ENCODE data around the gene FRY. TPM values are rescaled to one million over a fixed set of nuclear protein-coding genes. Genes with fewer than 3 reads are reported as not detected.
"Not testable (repeated sequence)": the region's sequence is repeated elsewhere in the genome, so short reads cannot be mapped to it uniquely, and the experiment has no call there.

Gene FRY
- total and polyA plus RNA-seq, 4 experiments from 2014 or later = 2.3 to 19.2 (median 11.8) TPM

GRCh38 chr13:31987535-31988170, 43.9 kb upstream of the FRY start:
- no peak for DNase-seq
- intact Hi-C loops (cut with micrococcal nuclease) = no loop called here
- H3K4me3 Mint-ChIP-seq = no peak overlapping the region
- H3K4me1 Mint-ChIP-seq = peaks cover 0 to 6% (median under 1%) of the 10 kb centered on the region in 4 donors
- no peaks in the 10 kb centered on the region for H3K9me3 ChIP-seq (ENCODE audit: control insufficient read depth in 1 of 2, low read length in 2 of 2)
- no peaks in the 10 kb centered on the region for H3K27me3 ChIP-seq (ENCODE audit: insufficient read depth, low read length)
- H3K36me3 Mint-ChIP-seq = peaks cover 3 to 8% of the 10 kb centered on the region in 2 donors
- H3K36me3 ChIP-seq (ENCODE audit: insufficient read depth, low read length) = no peaks in the 10 kb centered on the region
- peak overlapping the region in 2 of 7 donors; percentile 1 to 24 for H3K27ac Mint-ChIP-seq
- ChIA-PET POLR2A (ENCODE audit: partially characterized antibody) (no interaction called here), CTCF (ENCODE audit: partially characterized antibody) (interaction anchor here (1.0 to 3.4 kb wide), 3 partner anchors 40 to 300 kb away, joined by 3 to 11 read pairs (median 3); no protein-coding TSS in a partner anchor)
- no peak overlapping the region for H3K4me3 ChIP-seq (ENCODE audit: low read length in 2 of 2)
- H3K27me3 Mint-ChIP-seq = peaks cover 0 to 2% of the 10 kb centered on the region in 2 donors
- H3K4me1 ChIP-seq (ENCODE audit: insufficient read depth, low read length) = no peaks in the 10 kb centered on the region
- peaks cover 0 to 3% (median 0%) of the 10 kb centered on the region in 8 donors for H3K9me3 Mint-ChIP-seq
- no peak overlapping the region for H3K27ac ChIP-seq (ENCODE audit: low read depth, low read length)

DNA sequence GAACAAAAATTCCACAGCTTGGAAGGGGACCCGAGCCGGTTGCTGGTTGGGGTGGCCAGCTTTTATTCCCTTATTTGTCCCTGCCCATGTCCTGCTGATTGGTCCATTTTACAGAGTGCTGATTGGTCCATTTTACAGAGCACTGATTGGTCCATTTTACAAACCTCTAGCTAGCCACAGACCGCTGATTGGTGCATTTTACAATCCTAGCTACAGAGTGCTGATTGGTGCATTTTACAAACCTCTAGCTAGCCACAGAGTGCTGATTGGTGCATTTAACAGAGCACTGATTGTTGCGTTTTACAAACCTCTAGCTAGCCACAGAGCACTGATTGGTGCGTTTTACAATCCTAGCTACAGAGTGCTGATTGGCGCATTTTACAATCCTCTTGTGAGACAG, 37.2 kb upstream of the FRY start:
- H3K9me3 Mint-ChIP-seq; H3K4me3 Mint-ChIP-seq; H3K27me3 ChIP-seq (ENCODE audit: insufficient read depth, low read length); H3K36me3 Mint-ChIP-seq; POLR2A ChIA-PET (ENCODE audit: partially characterized antibody); H3K4me1 ChIP-seq (ENCODE audit: insufficient read depth, low read length); H3K4me1 Mint-ChIP-seq; H3K27ac ChIP-seq (ENCODE audit: low read depth, low read length); H3K4me3 ChIP-seq (ENCODE audit: low read length in 2 of 2); CTCF ChIA-PET (ENCODE audit: partially characterized antibody); H3K27ac Mint-ChIP-seq; DNase-seq; H3K9me3 ChIP-seq (ENCODE audit: control insufficient read depth in 1 of 2, low read length in 2 of 2); H3K36me3 ChIP-seq (ENCODE audit: insufficient read depth, low read length); intact Hi-C loops (cut with micrococcal nuclease); H3K27me3 Mint-ChIP-seq: not testable (repeated sequence)

DNA sequence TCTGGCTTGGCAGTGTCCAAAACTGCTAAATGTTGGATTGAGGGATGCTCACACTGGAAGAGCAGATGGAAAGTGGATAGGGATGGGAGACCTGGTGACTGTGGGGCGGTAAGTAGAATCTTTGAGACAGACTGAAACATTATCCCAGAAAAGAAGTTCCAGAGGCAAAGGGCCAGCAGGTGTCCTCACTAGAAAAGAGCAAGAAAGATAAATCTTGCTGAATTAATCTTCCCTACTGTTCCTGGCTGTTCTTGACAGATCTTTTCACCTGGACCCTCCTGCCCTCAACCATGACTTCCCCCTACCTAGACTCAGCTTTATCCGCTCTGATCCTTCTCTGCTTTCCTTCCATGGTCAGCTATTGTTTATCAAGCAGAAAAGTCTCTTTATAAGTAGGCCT, 35.0 kb upstream of the FRY start:
- no peaks in the 10 kb centered on the region for H3K27me3 Mint-ChIP-seq
- peaks cover 0 to 1% (median 0%) of the 10 kb centered on the region in 4 donors for H3K4me1 Mint-ChIP-seq
- Histone ChIP-seq H3K27me3 (ENCODE audit: insufficient read depth, low read length) (no peaks in the 10 kb centered on the region), H3K27ac (ENCODE audit: low read depth, low read length) (no peak overlapping the region), H3K9me3 (ENCODE audit: control insufficient read depth in 1 of 2, low read length in 2 of 2) (no peaks in the 10 kb centered on the region), H3K4me3 (ENCODE audit: low read length in 2 of 2) (no peak overlapping the region), H3K36me3 (ENCODE audit: insufficient read depth, low read length) (no peaks in the 10 kb centered on the region), H3K4me1 (ENCODE audit: insufficient read depth, low read length) (no peaks in the 10 kb centered on the region)
- peaks cover 0 to 8% of the 10 kb centered on the region in 2 donors for H3K36me3 Mint-ChIP-seq
- ChIA-PET POLR2A (ENCODE audit: partially characterized antibody) (no interaction called here), CTCF (ENCODE audit: partially characterized antibody) (interaction anchor here (0.7 kb wide), 1 partner anchor 30 kb away, joined by 3 read pairs; no protein-coding TSS in a partner anchor)
- no peak for DNase-seq
- intact Hi-C loops (cut with micrococcal nuclease) = no loop called here
- H3K4me3 Mint-ChIP-seq = no peak overlapping the region
- H3K9me3 Mint-ChIP-seq = peaks cover 0 to 3% (median 0%) of the 10 kb centered on the region in 8 donors
- peak overlapping the region in 1 of 7 donors; percentile 37 for H3K27ac Mint-ChIP-seq

GRCh38 chr13:31997641-31998040, 33.9 kb upstream of the FRY start:
- ChIA-PET POLR2A (ENCODE audit: partially characterized antibody) (no interaction called here), CTCF (ENCODE audit: partially characterized antibody) (interaction anchor here (0.8 kb wide), 1 partner anchor 9 kb away, joined by 3 read pairs; no protein-coding TSS in a partner anchor)
- Mint-ChIP-seq H3K4me1 (no peaks in the 10 kb centered on the region), H3K9me3 (peaks cover 0 to 3% (median 0%) of the 10 kb centered on the region in 8 donors), H3K27me3 (no peaks in the 10 kb centered on the region), H3K4me3 (no peak overlapping the region), H3K27ac (no peak overlapping the region), H3K36me3 (peaks cover 0 to 8% of the 10 kb centered on the region in 2 donors)
- intact Hi-C loops (cut with micrococcal nuclease) = no loop called here
- Histone ChIP-seq H3K27me3 (ENCODE audit: insufficient read depth, low read length) (no peaks in the 10 kb centered on the region), H3K4me1 (ENCODE audit: insufficient read depth, low read length) (no peaks in the 10 kb centered on the region), H3K9me3 (ENCODE audit: control insufficient read depth in 1 of 2, low read length in 2 of 2) (no peaks in the 10 kb centered on the region), H3K27ac (ENCODE audit: low read depth, low read length) (no peak overlapping the region), H3K36me3 (ENCODE audit: insufficient read depth, low read length) (no peaks in the 10 kb centered on the region), H3K4me3 (ENCODE audit: low read length in 2 of 2) (no peak overlapping the region)
- no peak for DNase-seq

DNA sequence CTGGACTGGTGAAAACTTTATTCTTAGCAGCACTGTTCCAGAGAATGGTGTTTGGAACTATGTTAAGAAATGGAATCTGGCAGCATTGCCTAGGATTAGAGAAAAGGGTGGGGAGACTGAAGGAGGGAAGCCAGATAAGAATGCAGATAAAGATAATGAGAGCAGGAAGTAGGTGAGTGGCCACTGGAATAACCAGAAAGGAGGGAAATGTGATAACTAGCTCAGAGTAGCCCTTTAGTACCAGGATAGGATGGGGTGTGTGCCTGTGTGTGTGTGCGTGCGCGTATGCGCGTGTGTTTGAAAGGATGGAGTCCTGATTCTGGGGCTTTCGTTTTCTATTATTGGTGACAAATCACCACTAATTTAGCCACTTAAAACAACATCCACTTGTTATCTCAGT, 33.4 kb upstream of the FRY start:
- H3K4me1 ChIP-seq (ENCODE audit: insufficient read depth, low read length) = no peaks in the 10 kb centered on the region
- intact Hi-C loops (cut with micrococcal nuclease) = no loop called here
- Mint-ChIP-seq H3K36me3 (peaks cover 0 to 5% of the 10 kb centered on the region in 2 donors), H3K4me3 (no peak overlapping the region), H3K27ac (peak overlapping the region in 1 of 7 donors; percentile 3), H3K9me3 (peaks cover 0 to 3% (median 0%) of the 10 kb centered on the region in 8 donors), H3K4me1 (no peaks in the 10 kb centered on the region), H3K27me3 (no peaks in the 10 kb centered on the region)
- no peaks in the 10 kb centered on the region for H3K36me3 ChIP-seq (ENCODE audit: insufficient read depth, low read length)
- no peaks in the 10 kb centered on the region for H3K27me3 ChIP-seq (ENCODE audit: insufficient read depth, low read length)
- H3K4me3 ChIP-seq (ENCODE audit: low read length in 2 of 2) = no peak overlapping the region
- POLR2A ChIA-PET (ENCODE audit: partially characterized antibody) = no interaction called here
- CTCF ChIA-PET (ENCODE audit: partially characterized antibody) = interaction anchor here (0.8 kb wide), 1 partner anchor 9 kb away, joined by 3 read pairs; no protein-coding TSS in a partner anchor
- no peak for DNase-seq
- no peak overlapping the region for H3K27ac ChIP-seq (ENCODE audit: low read depth, low read length)
- no peaks in the 10 kb centered on the region for H3K9me3 ChIP-seq (ENCODE audit: control insufficient read depth in 1 of 2, low read length in 2 of 2)

- DNase-seq; intact Hi-C loops (cut with micrococcal nuclease); H3K4me3 ChIP-seq (ENCODE audit: low read length in 2 of 2); H3K4me1 Mint-ChIP-seq; H3K27me3 Mint-ChIP-seq; H3K4me3 Mint-ChIP-seq; H3K36me3 ChIP-seq (ENCODE audit: insufficient read depth, low read length); H3K27ac Mint-ChIP-seq; POLR2A ChIA-PET (ENCODE audit: partially characterized antibody); H3K9me3 ChIP-seq (ENCODE audit: control insufficient read depth in 1 of 2, low read length in 2 of 2); H3K36me3 Mint-ChIP-seq; H3K27me3 ChIP-seq (ENCODE audit: insufficient read depth, low read length); H3K4me1 ChIP-seq (ENCODE audit: insufficient read depth, low read length); H3K9me3 Mint-ChIP-seq; H3K27ac ChIP-seq (ENCODE audit: low read depth, low read length): not testable (repeated sequence)
- CTCF ChIA-PET (ENCODE audit: partially characterized antibody) = interaction anchor here (0.8 to 1.6 kb wide), 3 partner anchors 10 to 91 kb away, joined by 3 to 6 read pairs (median 4); no protein-coding TSS in a partner anchor
Measured at GRCh38 chr13:32000754-32001153, 30.8 kb upstream of the FRY start.

GRCh38 chr13:32001154-32001768, 30.3 kb upstream of the FRY start:
- Mint-ChIP-seq H3K4me3 (no peak overlapping the region), H3K9me3 (peaks cover 0 to 3% (median 0%) of the 10 kb centered on the region in 8 donors), H3K27me3 (no peaks in the 10 kb centered on the region), H3K36me3 (no peaks in the 10 kb centered on the region), H3K4me1 (no peaks in the 10 kb centered on the region), H3K27ac (no peak overlapping the region)
- no peaks in the 10 kb centered on the region for H3K27me3 ChIP-seq (ENCODE audit: insufficient read depth, low read length)
- H3K36me3 ChIP-seq (ENCODE audit: insufficient read depth, low read length) = no peaks in the 10 kb centered on the region
- DNase-seq = peak in 3 of 5 donors; percentile 2 to 6 (median 2)
- intact Hi-C loops (cut with micrococcal nuclease) = no loop called here
- ChIA-PET CTCF (ENCODE audit: partially characterized antibody) (interaction anchor here (0.7 to 1.6 kb wide), 4 partner anchors 9 to 92 kb away, joined by 3 to 6 read pairs (median 4); no protein-coding TSS in a partner anchor), POLR2A (ENCODE audit: partially characterized antibody) (no interaction called here)
- no peak overlapping the region for H3K4me3 ChIP-seq (ENCODE audit: low read length in 2 of 2)
- no peaks in the 10 kb centered on the region for H3K9me3 ChIP-seq (ENCODE audit: control insufficient read depth in 1 of 2, low read length in 2 of 2)
- H3K4me1 ChIP-seq (ENCODE audit: insufficient read depth, low read length) = no peaks in the 10 kb centered on the region
- H3K27ac ChIP-seq (ENCODE audit: low read depth, low read length) = no peak overlapping the region

Measured in CD4-positive, alpha-beta memory T cell (primary cell).